GM10847 (cell line): Measurements from ENCODE around the gene NAP1L4.

Experiments used
- POLR2A ChIP-seq: IDR thresholded peaks from 2 replicates; pipeline ENCODE4 v1.6.1; 2011; ENCODE audit not compliant: insufficient read length; ENCODE audit errors: extremely low read depth

Gene NAP1L4

GRCh38 chr11:2916892-2917645, 75.1 kb downstream of the NAP1L4 start:
- no peak for TF ChIP-seq POLR2A

- TF ChIP-seq POLR2A = no peak
Measured at GRCh38 chr11:2916114-2916891, 75.8 kb downstream of the NAP1L4 start.

- TF ChIP-seq POLR2A = no peak
Measured at GRCh38 chr11:2915473-2915872, 76.7 kb downstream of the NAP1L4 start.

- TF ChIP-seq POLR2A = no peak
Measured at GRCh38 chr11:2914455-2915195, 77.5 kb downstream of the NAP1L4 start.

- no peak for TF ChIP-seq POLR2A
Measured at GRCh38 chr11:2913776-2914175, 78.4 kb downstream of the NAP1L4 start.

- TF ChIP-seq POLR2A = no peak
Measured at GRCh38 chr11:2913019-2913431, 79.1 kb downstream of the NAP1L4 start.

GRCh38 chr11:2912498-2912897, 79.6 kb downstream of the NAP1L4 start:
- TF ChIP-seq POLR2A = no peak

- TF ChIP-seq POLR2A = no peak
Measured at GRCh38 chr11:2911785-2912391, 80.2 kb downstream of the NAP1L4 start.

GRCh38 chr11:2911088-2911784, 80.9 kb downstream of the NAP1L4 start:
- no peak for TF ChIP-seq POLR2A

- TF ChIP-seq POLR2A = no peak
Measured at GRCh38 chr11:2910401-2910955, 81.7 kb downstream of the NAP1L4 start.

- no peak for TF ChIP-seq POLR2A
Measured at GRCh38 chr11:2909133-2909902, 82.8 kb downstream of the NAP1L4 start.

- no peak for TF ChIP-seq POLR2A
Measured at GRCh38 chr11:2908130-2908529, 84.0 kb downstream of the NAP1L4 start.

GRCh38 chr11:2904153-2905052, 87.7 kb downstream of the NAP1L4 start:
- no peak for TF ChIP-seq POLR2A
